Measurements from ENCODE around the gene CDCA8. TPM values are rescaled to one million over a fixed set of nuclear protein-coding genes. Genes with fewer than 3 reads are reported as not detected.
A peak's percentile ranks its signal among the peaks of the same experiment; 100 is the strongest.
"Not testable (repeated sequence)": the region's sequence is repeated elsewhere in the genome, so short reads cannot be mapped to it uniquely, and the experiment has no call there.

Gene CDCA8
- total RNA-seq, 1 donor from 2014 or later: 1.2 TPM

DNA sequence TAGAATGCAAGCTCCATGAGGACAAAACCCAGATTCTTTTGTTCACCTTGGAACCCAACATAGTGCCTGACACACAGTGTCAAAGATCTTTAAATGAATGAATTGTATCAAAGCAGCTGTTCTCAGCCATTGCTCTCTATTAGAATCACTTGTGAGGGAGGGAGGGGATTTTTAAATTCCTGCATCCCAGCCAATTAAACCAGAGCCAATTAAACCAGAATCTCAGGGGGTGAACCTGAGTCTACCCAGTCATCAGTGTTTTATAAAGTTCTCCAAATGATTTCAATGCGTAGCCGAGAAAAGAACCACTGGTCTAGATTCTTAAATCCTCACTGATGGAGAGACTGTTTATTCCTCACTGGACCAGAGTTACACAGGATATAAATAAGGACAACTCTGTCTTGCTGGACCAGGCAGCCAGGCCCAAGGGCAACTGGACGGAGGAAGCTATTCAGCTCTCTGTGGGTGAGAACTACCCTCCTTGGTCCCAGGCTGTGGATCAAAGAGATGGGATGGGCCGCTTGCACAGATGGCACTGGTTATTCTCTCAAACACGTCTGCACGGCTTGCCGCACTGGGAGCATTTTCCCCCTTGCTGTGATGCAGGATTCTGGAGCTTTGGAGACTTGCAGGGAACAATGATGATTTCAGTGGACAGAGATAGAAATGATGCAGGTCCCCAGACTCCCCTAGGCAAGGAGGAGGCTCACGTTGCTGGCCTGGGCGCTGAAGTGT, 20.0 kb upstream of the CDCA8 start:
- no peak for DNase-seq (ENCODE audit: low spot score)

DNA sequence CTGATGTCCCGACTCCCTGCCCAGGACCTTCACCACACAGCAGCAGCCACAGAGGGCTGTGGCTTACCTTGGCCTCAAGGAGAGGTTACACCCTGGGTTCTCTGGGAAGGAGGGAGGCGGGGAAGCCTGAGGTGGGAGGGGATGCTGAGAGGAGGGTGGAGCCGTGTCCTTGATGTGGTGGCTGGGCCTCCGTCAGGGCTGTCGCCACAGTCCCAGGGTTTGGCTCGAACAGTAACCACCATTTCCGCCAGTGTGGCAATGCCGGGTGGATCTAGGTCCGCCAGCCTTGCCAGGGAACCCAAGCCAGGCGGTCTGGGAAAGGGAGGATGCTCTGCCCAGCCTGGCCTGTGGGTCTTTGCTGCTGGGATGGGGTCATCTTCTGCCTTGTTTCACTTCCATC, 18.4 kb upstream of the CDCA8 start:
- DNase-seq (ENCODE audit: low spot score): no peak

DNA sequence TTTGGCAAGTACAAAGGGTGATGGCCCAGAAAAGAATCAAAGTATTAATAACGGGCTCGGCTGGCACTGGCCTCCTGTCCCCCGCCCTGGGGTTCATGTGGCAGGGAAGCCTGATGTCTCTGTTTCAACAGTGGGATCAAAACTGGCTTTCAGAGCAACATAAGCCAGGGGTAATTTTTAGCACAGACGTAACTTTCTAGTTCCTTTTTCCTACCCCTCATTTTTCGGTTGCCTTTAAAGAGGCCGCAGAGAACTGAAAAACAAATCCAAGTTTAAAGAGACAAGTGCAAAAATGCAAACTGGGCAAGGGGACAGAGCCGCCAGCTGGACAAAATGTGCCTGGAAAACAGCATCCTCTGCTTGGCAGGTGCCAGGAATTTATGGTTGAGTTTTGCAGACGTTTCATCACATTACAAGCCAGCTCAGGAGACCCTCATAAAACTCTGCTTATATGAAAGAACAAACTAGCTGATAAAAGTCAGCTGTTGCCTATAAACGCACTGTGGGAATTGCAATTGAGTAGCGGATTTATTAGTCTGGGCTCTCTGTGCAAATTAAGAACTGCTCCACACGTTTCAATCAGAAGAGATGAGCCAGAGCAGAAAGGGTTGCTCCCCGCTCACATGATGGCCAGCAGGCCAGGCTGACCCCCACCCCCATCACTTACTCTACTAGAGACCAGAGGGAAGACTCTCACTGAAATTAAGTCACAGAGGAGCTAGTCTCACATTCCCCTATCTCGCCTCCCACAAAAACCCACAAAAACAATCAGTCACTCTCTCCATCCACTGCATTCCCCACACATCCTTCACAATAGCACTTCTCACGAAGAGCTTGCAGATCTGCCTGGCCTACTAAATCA, 15.8 kb upstream of the CDCA8 start:
- peak; percentile 66 for DNase-seq (ENCODE audit: low spot score)

DNA sequence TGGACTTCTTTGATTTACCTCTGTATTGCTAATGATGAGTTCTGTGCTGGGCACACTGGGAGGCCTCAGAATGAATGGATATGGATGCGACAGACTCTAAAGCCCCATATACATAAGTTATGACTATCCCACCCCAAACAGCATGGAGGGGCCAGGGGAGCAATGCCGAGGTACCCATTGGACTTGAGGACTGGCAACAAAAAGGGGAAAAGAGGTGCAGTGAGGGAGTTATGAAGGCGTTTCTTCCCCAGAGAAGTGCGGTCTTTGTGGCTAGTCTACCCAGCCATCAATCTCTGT, 15.2 kb upstream of the CDCA8 start:
- no peak for DNase-seq (ENCODE audit: low spot score)

DNA sequence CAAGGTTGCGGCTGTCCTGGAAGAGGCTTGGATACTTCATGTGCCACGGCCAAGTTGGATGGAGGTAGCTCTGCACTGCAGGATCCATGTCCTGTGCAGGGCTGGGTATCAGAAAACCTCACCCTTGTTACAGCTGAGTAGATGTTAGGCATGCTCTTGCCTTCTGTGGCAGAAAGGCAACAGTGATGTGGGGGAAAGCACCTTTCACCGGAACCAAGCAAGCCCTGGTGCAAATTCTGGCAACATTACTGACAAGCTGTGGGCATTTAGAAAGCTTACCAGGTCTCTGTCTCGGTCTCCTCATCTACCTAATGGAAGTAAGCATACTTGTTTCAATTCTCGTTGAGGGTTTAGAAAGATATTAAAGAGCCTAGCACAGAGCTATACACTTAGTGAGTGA, 14.5 kb upstream of the CDCA8 start:
- DNase-seq (ENCODE audit: low spot score): no peak

DNA sequence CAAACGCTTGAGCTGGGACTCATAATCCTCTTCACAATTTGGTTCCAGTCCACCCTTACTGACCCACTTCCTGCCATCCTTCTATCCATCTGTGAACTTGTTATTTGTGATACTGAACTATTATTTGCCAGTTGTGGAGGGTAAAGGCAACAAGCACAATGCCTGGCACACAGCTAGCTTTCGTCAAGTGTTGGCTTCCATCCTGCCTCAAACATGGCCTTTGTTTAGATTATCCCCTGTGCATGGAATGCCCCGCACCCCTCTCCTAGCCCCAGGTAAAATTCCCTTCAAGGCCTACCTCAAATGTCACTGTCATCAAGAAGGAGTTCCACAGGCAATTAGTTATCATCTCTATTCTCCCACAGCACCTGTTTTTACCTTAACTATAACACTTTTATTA, 11.4 kb upstream of the CDCA8 start:
- no peak for DNase-seq (ENCODE audit: low spot score)

DNA sequence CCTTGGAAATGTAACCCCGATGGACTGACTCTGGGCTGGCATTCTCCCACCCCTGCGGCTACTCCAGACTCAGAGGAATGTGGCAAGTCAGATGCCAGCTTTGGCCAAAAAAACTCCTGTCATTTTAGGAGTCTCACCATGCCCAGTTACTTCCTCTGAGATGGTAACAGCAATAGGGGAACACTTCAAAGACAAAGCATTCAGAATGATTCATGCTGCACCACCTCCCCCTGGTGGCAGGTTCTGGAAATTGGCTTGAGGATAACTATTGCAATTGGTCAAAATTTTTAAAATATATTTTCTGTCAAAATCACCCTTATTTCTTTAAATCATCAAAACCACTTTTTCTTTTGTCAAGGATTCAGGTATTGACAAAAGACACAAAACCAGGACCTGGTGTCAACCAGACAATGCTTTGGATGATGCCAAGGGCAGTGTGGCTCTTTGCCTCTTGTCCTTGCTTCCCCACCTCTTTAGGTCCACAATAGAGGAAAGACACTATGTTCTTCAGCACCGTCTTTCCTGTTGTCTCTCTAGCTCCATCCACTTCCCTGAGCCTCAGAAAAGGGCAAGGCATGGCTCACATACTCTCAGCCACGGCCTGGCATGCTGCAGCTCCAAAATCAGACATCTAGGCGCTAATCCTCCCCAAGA, 9.9 kb upstream of the CDCA8 start:
- peak; percentile 76 for DNase-seq (ENCODE audit: low spot score)

DNA sequence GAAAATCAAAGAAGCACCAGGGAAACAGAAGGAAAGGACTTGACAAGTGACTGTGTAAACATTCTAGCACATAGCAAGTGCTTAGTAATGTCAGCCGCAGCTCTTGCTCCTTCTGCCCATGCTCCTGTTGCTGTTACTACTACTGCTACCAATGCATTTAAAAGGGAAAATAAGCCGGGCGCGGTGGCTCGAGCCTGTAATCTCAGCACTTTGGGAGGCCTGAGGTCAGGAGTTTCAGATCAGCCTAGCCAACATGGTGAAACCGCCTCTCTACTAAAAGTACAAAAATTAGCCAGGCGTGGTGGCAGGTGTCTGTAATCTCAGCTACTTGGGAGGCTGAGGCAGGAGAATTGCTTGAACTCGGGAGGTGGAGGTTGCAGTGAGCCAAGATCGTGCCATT, 8.1 kb upstream of the CDCA8 start:
- DNase-seq (ENCODE audit: low spot score): not testable (repeated sequence)

DNA sequence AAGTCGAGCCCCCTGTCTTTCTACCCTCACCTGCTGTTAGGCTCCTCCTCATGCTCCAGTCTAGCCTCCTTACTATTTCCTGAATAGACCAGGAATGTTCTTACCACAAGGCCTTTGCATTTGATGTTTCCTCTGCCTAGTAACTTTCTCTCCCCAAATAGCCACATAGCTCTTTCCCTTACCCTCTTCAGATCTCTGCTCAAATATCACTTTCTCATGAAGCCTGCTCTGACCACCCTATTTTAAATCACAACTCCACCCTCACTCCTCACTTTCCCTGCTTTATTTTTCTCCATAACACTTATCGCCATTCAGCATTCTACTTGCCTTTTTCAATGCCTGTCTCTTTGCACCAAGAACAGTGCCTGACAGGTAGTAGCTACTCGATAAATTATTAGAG, 6.6 kb upstream of the CDCA8 start:
- no peak for DNase-seq (ENCODE audit: low spot score)

DNA sequence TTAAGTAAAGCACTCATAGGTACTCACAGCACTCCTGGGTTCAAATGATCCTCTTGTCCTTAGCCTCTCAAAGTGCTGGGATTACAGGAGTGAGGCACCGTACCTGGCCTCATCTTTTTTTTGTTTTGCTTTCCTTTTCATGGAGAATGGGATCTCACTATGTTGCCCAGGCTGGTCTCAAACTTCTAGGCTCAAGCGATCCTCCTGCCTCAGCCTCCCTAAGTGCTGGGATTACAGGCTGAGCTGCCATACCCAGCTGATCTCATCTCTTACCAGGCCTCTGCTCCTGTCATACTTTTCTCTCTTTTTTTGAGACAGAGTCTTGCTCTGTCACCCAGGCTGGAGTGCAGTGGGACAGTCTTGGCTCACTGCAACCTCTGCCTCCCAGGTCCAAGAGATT, 4.6 kb upstream of the CDCA8 start:
- DNase-seq (ENCODE audit: low spot score): not testable (repeated sequence)

DNA sequence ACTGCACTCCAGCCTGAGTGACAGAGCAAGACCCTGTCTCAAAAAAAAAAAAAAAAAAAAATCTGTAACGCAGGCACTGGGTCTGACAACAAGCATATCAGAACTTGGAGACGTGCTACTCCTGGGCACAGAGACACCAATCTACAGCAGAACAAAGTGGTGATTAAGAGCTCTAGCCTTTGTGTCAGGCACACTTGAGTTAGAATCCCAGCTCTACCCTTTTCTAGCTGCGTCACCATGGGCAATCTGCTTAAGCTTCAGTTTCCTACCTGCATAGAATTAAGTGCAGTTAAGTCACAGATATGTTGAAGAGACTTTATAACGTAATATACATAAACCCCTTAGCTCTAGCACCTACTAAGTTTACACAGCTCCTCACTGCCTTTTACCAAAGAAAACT, 3.4 kb upstream of the CDCA8 start:
- no peak for DNase-seq (ENCODE audit: low spot score)

DNA sequence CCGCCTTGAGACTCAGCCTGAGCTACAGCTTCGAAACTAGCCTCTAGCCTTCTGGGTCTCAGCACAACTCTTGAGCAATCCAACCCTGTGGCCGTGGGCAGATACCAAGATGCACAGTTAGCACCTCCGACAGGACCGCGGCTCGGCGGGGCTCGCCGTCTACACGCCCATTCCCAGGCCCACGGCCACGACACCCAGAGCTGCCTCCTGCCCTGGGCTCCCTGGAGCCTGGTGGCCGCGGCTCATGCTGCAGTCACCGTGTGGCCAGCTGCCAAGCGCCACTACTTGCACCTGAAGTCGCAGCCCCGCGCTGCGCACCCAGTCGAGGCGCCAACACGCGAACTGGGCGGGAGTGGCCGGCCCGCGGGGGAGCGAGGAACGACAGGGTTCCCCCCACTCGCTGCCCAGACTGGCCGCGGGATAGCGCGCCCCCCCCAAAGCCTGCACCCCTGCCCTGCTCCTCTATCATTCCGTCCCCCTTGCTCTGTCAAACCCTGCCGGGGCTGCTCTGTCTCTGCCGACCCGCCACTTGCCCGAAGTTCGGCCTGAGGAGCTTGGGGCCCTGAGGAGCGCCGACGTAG, 729 bp upstream of the CDCA8 start:
- DNase-seq (ENCODE audit: low spot score): peak; percentile 53

DNA sequence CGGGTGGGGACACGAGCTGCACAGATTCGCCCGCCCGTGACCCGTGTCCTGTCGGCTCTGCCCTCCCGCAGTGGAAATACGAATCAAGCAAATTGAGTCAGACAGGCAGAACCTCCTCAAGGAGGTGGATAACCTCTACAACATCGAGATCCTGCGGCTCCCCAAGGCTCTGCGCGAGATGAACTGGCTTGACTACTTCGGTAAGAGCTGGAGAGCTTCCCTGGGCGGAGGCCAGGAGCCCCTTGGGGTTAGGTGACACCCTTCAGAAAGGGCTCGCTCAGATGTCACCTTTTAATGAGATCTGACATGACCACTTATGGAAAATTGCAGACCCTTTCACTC, 489 bp downstream of the CDCA8 start:
- DNase-seq (ENCODE audit: low spot score): no peak

DNA sequence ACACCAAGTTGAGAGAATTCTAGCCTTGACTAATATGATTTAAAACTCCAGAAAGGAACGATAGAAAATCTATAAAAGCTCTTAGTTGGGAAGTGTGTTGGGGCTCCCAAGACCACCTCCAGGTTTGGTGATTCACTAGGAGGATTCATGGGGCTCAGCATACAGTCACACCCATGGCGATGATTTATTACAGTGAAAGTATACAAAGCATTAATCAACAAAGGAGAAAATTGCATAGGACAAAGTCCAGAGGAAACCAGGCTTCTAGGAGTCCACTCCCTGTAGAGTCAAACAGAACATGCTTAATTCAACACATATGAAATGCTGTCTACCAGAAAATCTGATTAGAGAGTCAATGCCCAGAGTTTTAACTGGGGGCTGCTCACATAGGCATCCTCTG, 4.8 kb downstream of the CDCA8 start:
- DNase-seq (ENCODE audit: low spot score): no peak

DNA sequence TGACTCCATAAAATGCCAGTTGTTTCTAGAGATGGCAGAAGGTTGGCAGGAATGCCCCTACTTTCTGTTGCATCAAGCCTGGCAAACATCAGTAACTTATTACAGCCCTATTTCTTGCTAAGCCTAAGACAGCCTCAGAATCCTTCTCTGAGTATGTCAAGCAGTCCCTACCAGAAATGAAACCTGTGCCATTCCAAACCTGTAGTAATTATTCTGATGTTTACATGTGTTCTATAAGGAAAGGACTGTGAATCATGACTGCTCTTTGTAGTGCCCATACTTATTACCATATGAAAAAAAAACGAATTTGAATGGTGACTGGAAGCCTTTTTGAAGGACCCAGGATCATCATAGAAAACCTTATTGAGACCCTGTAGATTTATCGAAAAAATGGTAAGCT, 5.4 kb downstream of the CDCA8 start:
- no peak for DNase-seq (ENCODE audit: low spot score)

DNA sequence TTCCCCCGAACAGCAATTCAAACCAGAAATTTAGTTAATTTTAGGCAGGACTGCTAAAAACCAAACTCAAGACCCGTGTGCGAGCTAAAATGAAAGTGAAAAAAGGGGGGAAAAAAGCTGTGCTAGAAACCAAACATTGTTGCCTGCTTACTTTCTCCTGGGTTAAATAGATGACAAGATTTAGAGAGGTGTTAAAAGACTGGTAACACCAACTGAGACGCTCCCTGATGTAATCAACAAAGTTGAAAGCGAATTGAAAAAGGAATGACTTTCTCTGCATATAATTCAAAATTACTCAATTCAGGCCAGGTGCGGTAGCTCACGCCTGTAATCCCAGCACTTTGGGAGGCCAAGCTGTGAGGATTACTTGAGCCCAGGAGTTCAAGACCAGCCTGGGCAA, 6.8 kb downstream of the CDCA8 start:
- DNase-seq (ENCODE audit: low spot score): no peak

DNA sequence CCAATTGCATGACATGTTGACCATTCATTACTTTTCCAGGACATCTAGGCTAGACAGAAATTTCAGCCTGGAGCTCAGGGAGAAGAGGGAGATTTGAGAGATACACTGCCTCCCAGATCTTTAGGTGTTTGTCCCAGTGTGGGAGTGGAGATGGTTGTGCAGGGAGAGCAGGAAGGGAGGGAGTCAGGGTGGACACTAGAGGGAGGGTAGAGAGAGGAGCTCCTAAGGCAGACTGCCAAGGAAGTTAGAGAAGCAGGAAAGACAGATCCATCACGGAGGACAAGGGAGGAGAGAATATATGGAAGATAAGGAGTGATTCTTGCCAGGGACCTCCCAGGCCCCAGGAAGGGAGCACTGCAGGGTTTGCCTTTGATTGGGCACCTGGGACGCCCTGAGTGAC, 8.7 kb downstream of the CDCA8 start:
- no peak for DNase-seq (ENCODE audit: low spot score)

DNA sequence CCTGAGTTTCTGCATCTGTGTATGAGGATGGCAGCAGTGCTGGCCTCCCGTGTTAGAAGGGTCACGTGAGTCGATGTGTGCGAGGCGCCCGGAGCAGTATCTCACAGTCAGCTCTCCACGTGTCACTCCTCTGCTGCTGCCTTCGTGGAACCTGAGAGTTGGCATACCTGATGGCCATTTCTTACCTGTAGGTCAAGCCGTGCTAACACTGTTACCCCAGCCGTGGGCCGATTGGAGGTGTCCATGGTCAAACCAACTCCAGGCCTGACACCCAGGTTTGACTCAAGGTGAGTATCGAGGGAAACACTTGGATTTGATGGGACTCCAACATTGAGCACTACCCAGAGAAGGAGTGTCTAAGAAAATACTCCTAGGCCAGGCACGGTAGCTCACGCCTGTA, 10.7 kb downstream of the CDCA8 start:
- DNase-seq (ENCODE audit: low spot score): no peak

DNA sequence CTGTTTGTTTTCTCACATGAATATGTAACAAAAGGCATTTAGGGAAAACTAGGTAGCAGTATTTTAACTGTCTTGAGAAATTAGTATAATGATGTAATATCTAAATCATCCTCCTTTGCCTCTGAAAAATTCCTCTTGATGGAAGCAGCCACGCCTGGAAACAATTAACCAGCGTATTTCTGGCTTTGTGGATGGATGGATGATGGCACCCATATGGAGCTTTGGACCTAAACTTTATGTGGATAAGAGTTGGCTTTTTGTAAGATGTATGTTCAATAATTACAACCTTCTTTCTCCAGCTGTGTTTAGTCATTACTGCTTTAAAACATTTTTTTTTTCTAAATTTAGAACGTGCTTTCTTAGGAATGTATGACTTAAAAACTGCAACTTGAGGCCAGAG, 12.7 kb downstream of the CDCA8 start:
- no peak for DNase-seq (ENCODE audit: low spot score)

DNA sequence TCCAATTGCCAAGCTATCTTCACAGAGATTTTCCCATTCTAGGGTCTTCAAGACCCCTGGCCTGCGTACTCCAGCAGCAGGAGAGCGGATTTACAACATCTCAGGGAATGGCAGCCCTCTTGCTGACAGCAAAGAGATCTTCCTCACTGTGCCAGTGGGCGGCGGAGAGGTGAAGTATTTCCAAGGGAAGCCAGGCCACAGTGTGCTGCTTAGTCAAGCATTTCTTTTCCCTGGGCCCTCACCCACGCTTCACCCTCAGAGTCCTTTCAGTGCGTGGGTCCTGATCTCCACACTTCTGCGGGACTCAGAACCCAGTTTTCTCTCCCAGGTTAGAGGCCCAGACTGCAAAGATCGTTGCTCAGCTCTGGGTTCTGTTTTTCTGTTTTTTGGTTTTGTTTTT, 13.1 kb downstream of the CDCA8 start:
- DNase-seq (ENCODE audit: low spot score): no peak

DNA sequence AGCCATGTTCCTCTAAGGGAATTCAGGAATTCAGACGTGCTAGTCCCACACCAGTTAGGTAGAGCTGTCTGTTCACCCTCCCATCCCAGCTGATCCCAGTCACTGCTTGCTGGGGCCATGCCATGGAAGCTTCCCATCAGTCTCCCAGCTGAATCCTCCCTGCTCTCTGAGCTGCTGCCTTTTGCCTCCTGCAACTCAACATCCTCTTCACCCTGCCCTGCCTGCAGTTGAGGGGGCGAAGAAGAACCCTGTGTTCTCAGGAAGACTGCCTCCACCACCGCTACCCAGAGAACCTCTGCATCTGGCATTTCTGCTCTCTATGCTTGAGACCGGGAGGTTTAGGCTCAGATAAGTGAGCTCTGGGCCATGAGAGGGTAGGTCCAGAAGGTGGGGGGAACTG, 16.2 kb downstream of the CDCA8 start:
- DNase-seq (ENCODE audit: low spot score): no peak

DNA sequence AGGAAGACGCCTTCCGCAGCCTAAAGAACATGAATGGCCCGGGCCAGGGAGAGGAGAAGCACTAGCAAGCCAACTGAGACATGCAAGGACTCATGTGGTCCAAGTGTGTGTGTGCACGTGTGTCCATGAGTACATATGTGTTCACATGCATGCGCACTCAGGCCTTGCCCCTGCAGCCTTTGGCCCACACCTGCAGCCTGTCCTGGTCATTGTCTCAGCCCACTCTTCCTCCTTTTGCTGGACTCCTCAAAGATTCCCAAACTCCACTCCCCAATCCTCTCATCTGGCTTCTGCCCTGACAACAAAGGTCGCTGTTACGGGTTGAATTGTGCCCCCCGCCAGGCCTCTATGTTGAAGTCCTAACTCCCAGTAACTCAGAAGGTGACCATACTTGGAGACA, 21.9 kb downstream of the CDCA8 start:
- no peak for DNase-seq (ENCODE audit: low spot score)

DNA sequence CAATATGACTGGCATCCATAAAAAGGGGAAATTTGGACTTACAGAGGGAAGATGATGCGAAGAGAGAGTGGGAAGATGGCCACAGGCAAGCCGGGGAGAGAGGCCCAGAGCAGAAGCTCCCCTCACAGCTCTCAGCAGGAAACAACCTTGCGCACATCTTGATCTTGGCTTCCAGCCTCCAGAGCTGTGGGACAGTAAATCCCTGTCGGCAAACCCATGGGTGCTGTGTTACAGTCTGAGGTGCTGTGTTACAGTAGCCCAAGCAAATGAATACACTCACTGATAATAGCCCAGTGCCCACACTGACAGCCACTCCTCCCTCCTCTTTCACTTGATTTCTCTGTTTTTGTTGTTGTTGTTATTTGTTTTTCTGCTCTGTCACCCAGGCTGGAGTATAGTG, 22.4 kb downstream of the CDCA8 start:
- no peak for DNase-seq (ENCODE audit: low spot score)
